ENCODE measurements around the gene HLA-DOA. TPM values are rescaled to one million over a fixed set of nuclear protein-coding genes. Genes with fewer than 3 reads are reported as not detected.
A peak's percentile ranks its signal among the peaks of the same experiment; 100 is the strongest.

HLA-DOA gene
- total RNA-seq, 1 experiment from 2014 or later, result 13.6 TPM

DNA sequence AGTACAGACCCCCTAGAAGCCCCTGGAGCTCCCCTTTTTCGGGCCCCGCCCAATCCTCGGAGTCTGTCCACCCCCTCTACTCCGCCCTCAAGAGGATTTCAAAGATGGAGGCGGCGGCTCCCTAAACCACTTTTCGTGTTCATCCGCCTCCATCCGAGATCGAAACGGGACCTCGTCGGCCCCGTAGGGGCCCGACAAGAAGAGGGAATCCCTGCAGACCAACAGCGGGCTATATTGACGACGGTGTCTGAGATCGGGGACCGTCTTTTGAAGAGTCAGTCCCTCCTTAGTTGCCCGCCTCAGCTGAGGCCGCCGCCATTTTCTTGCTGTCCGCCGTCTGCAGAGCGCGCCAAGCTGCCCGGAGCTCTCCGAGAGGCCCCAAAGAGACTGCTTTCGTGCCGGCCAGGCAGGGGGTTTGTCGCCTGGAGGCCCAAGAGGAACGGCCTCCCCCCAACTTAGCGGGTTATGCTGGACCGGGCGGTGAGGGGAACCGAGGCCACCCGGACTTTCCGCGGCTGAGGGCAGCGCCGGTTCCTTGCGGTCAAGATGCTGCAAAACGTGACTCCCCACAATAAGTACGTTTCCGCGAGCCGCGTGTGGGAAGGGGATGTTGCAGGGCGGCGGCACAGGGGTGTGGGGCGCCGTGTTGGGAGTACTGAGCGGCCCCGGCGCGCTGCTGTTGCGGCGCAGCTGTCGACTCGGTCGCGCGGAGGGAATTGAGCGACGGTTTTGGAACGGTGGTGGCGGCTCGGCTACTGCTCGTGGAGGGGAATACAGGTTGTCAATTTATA lies 36.8 kb downstream of the HLA-DOA start (continued):
- TF ChIP-seq, protein P1, sequence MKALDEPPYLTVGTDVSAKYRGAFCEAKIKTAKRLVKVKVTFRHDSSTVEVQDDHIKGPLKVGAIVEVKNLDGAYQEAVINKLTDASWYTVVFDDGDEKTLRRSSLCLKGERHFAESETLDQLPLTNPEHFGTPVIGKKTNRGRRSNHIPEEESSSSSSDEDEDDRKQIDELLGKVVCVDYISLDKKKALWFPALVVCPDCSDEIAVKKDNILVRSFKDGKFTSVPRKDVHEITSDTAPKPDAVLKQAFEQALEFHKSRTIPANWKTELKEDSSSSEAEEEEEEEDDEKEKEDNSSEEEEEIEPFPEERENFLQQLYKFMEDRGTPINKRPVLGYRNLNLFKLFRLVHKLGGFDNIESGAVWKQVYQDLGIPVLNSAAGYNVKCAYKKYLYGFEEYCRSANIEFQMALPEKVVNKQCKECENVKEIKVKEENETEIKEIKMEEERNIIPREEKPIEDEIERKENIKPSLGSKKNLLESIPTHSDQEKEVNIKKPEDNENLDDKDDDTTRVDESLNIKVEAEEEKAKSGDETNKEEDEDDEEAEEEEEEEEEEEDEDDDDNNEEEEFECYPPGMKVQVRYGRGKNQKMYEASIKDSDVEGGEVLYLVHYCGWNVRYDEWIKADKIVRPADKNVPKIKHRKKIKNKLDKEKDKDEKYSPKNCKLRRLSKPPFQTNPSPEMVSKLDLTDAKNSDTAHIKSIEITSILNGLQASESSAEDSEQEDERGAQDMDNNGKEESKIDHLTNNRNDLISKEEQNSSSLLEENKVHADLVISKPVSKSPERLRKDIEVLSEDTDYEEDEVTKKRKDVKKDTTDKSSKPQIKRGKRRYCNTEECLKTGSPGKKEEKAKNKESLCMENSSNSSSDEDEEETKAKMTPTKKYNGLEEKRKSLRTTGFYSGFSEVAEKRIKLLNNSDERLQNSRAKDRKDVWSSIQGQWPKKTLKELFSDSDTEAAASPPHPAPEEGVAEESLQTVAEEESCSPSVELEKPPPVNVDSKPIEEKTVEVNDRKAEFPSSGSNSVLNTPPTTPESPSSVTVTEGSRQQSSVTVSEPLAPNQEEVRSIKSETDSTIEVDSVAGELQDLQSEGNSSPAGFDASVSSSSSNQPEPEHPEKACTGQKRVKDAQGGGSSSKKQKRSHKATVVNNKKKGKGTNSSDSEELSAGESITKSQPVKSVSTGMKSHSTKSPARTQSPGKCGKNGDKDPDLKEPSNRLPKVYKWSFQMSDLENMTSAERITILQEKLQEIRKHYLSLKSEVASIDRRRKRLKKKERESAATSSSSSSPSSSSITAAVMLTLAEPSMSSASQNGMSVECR (CRISPR knock-in tag; IDR thresholded peaks at IDR 0.05; ENCODE audit: borderline replicate concordance), result peak; percentile 81
- TF ChIP-seq NR2C2 (CRISPR knock-in tag; IDR thresholded peaks at IDR 0.05) (no peak), ZNF671 (CRISPR knock-in tag; IDR thresholded peaks at IDR 0.05) (no peak), KAT7 (CRISPR knock-in tag; IDR thresholded peaks at IDR 0.05; ENCODE audit: borderline replicate concordance) (peak; percentile 73; the same call in 1 of the 2 replicates), TEAD4 (CRISPR knock-in tag; IDR thresholded peaks at IDR 0.05) (peak; percentile 34; the same call in 1 of the 2 replicates), ESRRA (CRISPR knock-in tag; IDR thresholded peaks at IDR 0.05; ENCODE audit: borderline replicate concordance) (no peak), ATF1 (CRISPR knock-in tag; IDR thresholded peaks at IDR 0.05) (no peak; the same call in 1 of the 2 replicates), ZBTB21 (CRISPR knock-in tag; IDR thresholded peaks at IDR 0.05; ENCODE audit: borderline replicate concordance) (no peak), GABPB1 (CRISPR knock-in tag; IDR thresholded peaks at IDR 0.05) (peak; percentile 27; the same call in 1 of the 2 replicates), FOXJ3 (CRISPR knock-in tag; IDR thresholded peaks at IDR 0.05; ENCODE audit: borderline replicate concordance) (no peak), NFE2L1 (CRISPR knock-in tag; IDR thresholded peaks at IDR 0.05) (0 out of 2 replicates have a peak, but pooled peaks have one; percentile 32), NFYB (CRISPR knock-in tag; conservative IDR thresholded peaks at IDR 0.05; ENCODE audit: low read depth) (peak; percentile 9; the same call in 1 of the 2 replicates)
- TF ChIP-seq, protein P2, sequence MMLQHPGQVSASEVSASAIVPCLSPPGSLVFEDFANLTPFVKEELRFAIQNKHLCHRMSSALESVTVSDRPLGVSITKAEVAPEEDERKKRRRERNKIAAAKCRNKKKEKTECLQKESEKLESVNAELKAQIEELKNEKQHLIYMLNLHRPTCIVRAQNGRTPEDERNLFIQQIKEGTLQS (CRISPR knock-in tag; conservative IDR thresholded peaks at IDR 0.05), result no peak
- TF ChIP-seq, protein P3, sequence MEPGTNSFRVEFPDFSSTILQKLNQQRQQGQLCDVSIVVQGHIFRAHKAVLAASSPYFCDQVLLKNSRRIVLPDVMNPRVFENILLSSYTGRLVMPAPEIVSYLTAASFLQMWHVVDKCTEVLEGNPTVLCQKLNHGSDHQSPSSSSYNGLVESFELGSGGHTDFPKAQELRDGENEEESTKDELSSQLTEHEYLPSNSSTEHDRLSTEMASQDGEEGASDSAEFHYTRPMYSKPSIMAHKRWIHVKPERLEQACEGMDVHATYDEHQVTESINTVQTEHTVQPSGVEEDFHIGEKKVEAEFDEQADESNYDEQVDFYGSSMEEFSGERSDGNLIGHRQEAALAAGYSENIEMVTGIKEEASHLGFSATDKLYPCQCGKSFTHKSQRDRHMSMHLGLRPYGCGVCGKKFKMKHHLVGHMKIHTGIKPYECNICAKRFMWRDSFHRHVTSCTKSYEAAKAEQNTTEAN (CRISPR knock-in tag; IDR thresholded peaks at IDR 0.05), result peak; percentile 69
- TF ChIP-seq, protein P4, sequence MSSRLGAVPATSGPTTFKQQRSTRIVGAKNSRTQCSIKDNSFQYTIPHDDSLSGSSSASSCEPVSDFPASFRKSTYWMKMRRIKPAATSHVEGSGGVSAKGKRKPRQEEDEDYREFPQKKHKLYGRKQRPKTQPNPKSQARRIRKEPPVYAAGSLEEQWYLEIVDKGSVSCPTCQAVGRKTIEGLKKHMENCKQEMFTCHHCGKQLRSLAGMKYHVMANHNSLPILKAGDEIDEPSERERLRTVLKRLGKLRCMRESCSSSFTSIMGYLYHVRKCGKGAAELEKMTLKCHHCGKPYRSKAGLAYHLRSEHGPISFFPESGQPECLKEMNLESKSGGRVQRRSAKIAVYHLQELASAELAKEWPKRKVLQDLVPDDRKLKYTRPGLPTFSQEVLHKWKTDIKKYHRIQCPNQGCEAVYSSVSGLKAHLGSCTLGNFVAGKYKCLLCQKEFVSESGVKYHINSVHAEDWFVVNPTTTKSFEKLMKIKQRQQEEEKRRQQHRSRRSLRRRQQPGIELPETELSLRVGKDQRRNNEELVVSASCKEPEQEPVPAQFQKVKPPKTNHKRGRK (CRISPR knock-in tag; IDR thresholded peaks at IDR 0.05; ENCODE audit: borderline replicate concordance), result no peak
- TF ChIP-seq, protein P5, sequence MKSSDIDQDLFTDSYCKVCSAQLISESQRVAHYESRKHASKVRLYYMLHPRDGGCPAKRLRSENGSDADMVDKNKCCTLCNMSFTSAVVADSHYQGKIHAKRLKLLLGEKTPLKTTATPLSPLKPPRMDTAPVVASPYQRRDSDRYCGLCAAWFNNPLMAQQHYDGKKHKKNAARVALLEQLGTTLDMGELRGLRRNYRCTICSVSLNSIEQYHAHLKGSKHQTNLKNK (CRISPR knock-in tag; IDR thresholded peaks at IDR 0.05), result no peak
- TF ChIP-seq, protein P6, sequence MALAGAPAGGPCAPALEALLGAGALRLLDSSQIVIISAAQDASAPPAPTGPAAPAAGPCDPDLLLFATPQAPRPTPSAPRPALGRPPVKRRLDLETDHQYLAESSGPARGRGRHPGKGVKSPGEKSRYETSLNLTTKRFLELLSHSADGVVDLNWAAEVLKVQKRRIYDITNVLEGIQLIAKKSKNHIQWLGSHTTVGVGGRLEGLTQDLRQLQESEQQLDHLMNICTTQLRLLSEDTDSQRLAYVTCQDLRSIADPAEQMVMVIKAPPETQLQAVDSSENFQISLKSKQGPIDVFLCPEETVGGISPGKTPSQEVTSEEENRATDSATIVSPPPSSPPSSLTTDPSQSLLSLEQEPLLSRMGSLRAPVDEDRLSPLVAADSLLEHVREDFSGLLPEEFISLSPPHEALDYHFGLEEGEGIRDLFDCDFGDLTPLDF (CRISPR knock-in tag; IDR thresholded peaks at IDR 0.05), result peak; percentile 52; the same call in 1 of the 2 replicates
- TF ChIP-seq, protein P7, sequence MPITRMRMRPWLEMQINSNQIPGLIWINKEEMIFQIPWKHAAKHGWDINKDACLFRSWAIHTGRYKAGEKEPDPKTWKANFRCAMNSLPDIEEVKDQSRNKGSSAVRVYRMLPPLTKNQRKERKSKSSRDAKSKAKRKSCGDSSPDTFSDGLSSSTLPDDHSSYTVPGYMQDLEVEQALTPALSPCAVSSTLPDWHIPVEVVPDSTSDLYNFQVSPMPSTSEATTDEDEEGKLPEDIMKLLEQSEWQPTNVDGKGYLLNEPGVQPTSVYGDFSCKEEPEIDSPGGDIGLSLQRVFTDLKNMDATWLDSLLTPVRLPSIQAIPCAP (CRISPR knock-in tag; IDR thresholded peaks at IDR 0.05), result peak; percentile 7; the same call in 1 of the 2 replicates
- TF ChIP-seq, protein P8, sequence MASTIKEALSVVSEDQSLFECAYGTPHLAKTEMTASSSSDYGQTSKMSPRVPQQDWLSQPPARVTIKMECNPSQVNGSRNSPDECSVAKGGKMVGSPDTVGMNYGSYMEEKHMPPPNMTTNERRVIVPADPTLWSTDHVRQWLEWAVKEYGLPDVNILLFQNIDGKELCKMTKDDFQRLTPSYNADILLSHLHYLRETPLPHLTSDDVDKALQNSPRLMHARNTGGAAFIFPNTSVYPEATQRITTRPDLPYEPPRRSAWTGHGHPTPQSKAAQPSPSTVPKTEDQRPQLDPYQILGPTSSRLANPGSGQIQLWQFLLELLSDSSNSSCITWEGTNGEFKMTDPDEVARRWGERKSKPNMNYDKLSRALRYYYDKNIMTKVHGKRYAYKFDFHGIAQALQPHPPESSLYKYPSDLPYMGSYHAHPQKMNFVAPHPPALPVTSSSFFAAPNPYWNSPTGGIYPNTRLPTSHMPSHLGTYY (CRISPR knock-in tag; IDR thresholded peaks at IDR 0.05), result no peak
- TF ChIP-seq, protein P9, sequence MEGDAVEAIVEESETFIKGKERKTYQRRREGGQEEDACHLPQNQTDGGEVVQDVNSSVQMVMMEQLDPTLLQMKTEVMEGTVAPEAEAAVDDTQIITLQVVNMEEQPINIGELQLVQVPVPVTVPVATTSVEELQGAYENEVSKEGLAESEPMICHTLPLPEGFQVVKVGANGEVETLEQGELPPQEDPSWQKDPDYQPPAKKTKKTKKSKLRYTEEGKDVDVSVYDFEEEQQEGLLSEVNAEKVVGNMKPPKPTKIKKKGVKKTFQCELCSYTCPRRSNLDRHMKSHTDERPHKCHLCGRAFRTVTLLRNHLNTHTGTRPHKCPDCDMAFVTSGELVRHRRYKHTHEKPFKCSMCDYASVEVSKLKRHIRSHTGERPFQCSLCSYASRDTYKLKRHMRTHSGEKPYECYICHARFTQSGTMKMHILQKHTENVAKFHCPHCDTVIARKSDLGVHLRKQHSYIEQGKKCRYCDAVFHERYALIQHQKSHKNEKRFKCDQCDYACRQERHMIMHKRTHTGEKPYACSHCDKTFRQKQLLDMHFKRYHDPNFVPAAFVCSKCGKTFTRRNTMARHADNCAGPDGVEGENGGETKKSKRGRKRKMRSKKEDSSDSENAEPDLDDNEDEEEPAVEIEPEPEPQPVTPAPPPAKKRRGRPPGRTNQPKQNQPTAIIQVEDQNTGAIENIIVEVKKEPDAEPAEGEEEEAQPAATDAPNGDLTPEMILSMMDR (IDR thresholded peaks at IDR 0.05), result no peak
- TF ChIP-seq, protein P10, sequence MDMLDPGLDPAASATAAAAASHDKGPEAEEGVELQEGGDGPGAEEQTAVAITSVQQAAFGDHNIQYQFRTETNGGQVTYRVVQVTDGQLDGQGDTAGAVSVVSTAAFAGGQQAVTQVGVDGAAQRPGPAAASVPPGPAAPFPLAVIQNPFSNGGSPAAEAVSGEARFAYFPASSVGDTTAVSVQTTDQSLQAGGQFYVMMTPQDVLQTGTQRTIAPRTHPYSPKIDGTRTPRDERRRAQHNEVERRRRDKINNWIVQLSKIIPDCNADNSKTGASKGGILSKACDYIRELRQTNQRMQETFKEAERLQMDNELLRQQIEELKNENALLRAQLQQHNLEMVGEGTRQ (CRISPR knock-in tag; IDR thresholded peaks at IDR 0.05), result no peak
- TF ChIP-seq, protein P11, sequence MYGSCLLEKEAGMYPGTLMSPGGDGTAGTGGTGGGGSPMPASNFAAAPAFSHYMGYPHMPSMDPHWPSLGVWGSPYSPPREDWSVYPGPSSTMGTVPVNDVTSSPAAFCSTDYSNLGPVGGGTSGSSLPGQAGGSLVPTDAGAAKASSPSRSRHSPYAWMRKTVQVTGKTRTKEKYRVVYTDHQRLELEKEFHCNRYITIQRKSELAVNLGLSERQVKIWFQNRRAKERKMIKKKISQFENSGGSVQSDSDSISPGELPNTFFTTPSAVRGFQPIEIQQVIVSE (CRISPR knock-in tag; IDR thresholded peaks at IDR 0.05; ENCODE audit: borderline replicate concordance), result no peak

All from WTC11 (cell line).